ENCODE results near the gene RAB11A.

DNA sequence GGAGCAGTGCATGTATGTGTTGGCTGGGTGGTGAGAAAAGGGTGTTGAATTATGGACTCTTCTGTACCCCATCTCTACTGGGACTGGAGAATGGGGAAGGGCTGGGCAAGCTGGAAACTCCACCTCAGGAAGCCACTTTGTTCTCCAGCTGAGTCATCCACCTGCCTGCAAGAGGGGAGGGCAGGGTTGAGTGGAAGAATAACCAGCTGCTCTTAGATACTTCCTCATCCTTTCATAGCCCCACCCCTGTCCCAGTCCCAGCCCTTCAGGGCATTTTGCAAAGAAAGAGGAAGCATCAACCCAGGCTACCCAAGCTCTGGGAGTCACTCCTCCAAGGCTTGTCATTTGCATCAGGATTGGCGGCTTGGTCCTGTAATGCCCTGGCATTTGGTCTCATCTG, 33.1 kb downstream of the RAB11A start:
- no peak for TF ChIP-seq EP300 (conservative IDR thresholded peaks at IDR 0.05; ENCODE audit: poor library complexity, severe bottlenecking)
- TF ChIP-seq, protein P1, sequence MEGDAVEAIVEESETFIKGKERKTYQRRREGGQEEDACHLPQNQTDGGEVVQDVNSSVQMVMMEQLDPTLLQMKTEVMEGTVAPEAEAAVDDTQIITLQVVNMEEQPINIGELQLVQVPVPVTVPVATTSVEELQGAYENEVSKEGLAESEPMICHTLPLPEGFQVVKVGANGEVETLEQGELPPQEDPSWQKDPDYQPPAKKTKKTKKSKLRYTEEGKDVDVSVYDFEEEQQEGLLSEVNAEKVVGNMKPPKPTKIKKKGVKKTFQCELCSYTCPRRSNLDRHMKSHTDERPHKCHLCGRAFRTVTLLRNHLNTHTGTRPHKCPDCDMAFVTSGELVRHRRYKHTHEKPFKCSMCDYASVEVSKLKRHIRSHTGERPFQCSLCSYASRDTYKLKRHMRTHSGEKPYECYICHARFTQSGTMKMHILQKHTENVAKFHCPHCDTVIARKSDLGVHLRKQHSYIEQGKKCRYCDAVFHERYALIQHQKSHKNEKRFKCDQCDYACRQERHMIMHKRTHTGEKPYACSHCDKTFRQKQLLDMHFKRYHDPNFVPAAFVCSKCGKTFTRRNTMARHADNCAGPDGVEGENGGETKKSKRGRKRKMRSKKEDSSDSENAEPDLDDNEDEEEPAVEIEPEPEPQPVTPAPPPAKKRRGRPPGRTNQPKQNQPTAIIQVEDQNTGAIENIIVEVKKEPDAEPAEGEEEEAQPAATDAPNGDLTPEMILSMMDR (IDR thresholded peaks at IDR 0.05; ENCODE audit: poor library complexity, severe bottlenecking), result no peak
- no peak for TF ChIP-seq MXI1 (conservative IDR thresholded peaks at IDR 0.05; ENCODE audit: poor library complexity, severe bottlenecking)
- TF ChIP-seq POLR2AphosphoS5 (IDR thresholded peaks at IDR 0.05), result no peak
- no peak for TF ChIP-seq RAD21 (conservative IDR thresholded peaks at IDR 0.05)
- TF ChIP-seq REST (IDR thresholded peaks at IDR 0.05; ENCODE audit: borderline replicate concordance), result no peak
- no peak for TF ChIP-seq EZH2 (IDR thresholded peaks at IDR 0.05; ENCODE audit: borderline replicate concordance, insufficient read depth, low read length, poor library complexity, severe bottlenecking)
